IMR-90 (cell line): ENCODE measurements around the gene AUNIP. TPM values are rescaled to one million over a fixed set of nuclear protein-coding genes. Genes with fewer than 3 reads are reported as not detected.

Source experiments
- ATAC-seq: fragments of 200-7000 bp; cut with Tn5 transposase; 2 replicates; pipeline ENCODE4 v1.9.1; 2020; ENCODE audit warnings: low read depth, mild to moderate bottlenecking, moderate library complexity
- BruUV-seq: library from RNA; stranded (reverse); fragments of 400-500 nt; replicated peaks from 2 replicates; lab custom pipeline; 2021; lab: Mats Ljungman, UMichigan
- CTCF ChIA-PET: fragments of 300-600 bp; formaldehyde crosslinking; extraction: SDS; loops from one replicate; lab custom pipeline; 2021; ENCODE audit warnings: antibody characterized with exemption; lab: Yijun Ruan, JAX
- POLR2A ChIA-PET: fragments of 300-600 bp; sonication (Branson Sonifier 250); formaldehyde crosslinking; loops from one replicate; lab custom pipeline; 2022; ENCODE audit warnings: antibody characterized with exemption; ENCODE audit not compliant: unreplicated experiment; lab: Charles Lee
- DNase-seq: peaks from one replicate; pipeline ENCODE4 v3.0.0; 2013
- H2AFZ ChIP-seq: replicated peaks from 2 replicates; pipeline ENCODE3; 2013; ENCODE audit warnings: low read length, mild to moderate bottlenecking; ENCODE audit not compliant: poor library complexity
- H2AK5ac ChIP-seq: 2 replicates; pipeline ENCODE4 v1.6.1; 2013; ENCODE audit warnings: low read depth, low read length, inconsistent platforms
- H2AK9ac ChIP-seq: replicated peaks from 2 replicates; pipeline ENCODE3; 2013; ENCODE audit warnings: mild to moderate bottlenecking, low read depth, low read length, moderate library complexity; ENCODE audit not compliant: poor library complexity
- H2BK120ac ChIP-seq: 2 replicates; pipeline ENCODE4 v1.6.1; 2013; ENCODE audit warnings: low read depth, low read length, inconsistent platforms
- H2BK15ac ChIP-seq: 3 replicates; pipeline ENCODE4 v1.6.1; 2013; ENCODE audit warnings: low read depth, low read length, inconsistent platforms
- H2BK20ac ChIP-seq: 2 replicates; pipeline ENCODE4 v1.6.1; 2013; ENCODE audit warnings: low read depth, mild to moderate bottlenecking, inconsistent platforms, low read length, moderate library complexity
- H2BK5ac ChIP-seq: 2 replicates; pipeline ENCODE4 v1.6.1; 2013; ENCODE audit warnings: mild to moderate bottlenecking, low read depth, low read length, inconsistent platforms; ENCODE audit not compliant: poor library complexity, severe bottlenecking
- H3K14ac ChIP-seq: replicated peaks from 2 replicates; pipeline ENCODE4 v1.6.1; 2013; ENCODE audit warnings: low read depth, low read length, inconsistent platforms
- H3K18ac ChIP-seq: 2 replicates; pipeline ENCODE4 v1.6.1; 2013; ENCODE audit warnings: low read depth, low read length, control low read depth
- H3K23ac ChIP-seq: 2 replicates; pipeline ENCODE4 v1.6.1; 2013; ENCODE audit warnings: low read depth, low read length, inconsistent platforms
- H3K27ac ChIP-seq: 2 replicates; pipeline ENCODE4 v1.5.1; 2013; ENCODE audit warnings: mild to moderate bottlenecking, control low read depth, low read length; ENCODE audit not compliant: insufficient read depth
- H3K27me3 ChIP-seq: 2 replicates; pipeline ENCODE4 v1.6.1; 2013; ENCODE audit warnings: low read length; ENCODE audit not compliant: control insufficient read depth, insufficient read depth
- H3K36me3 ChIP-seq: 2 replicates; pipeline ENCODE4 v1.6.1; 2013; ENCODE audit warnings: low read length, mixed read lengths; ENCODE audit not compliant: control insufficient read depth, insufficient read depth
- H3K4ac ChIP-seq: 2 replicates; pipeline ENCODE4 v1.6.1; 2013; ENCODE audit warnings: low read depth, low read length, inconsistent platforms
- H3K4me1 ChIP-seq: 2 replicates; pipeline ENCODE4 v1.6.1; 2013; ENCODE audit warnings: low read length, mixed read lengths; ENCODE audit not compliant: control insufficient read depth, insufficient read depth
- H3K4me2 ChIP-seq: 2 replicates; pipeline ENCODE4 v1.6.1; 2013; ENCODE audit warnings: low read depth, mild to moderate bottlenecking, control low read depth, low read length, moderate library complexity
- H3K4me3 ChIP-seq: 2 replicates; pipeline ENCODE4 v1.5.1; 2013; ENCODE audit warnings: low read depth, mild to moderate bottlenecking, control low read depth, low read length, moderate library complexity; ENCODE audit not compliant: insufficient read depth
- H3K56ac ChIP-seq: 2 replicates; pipeline ENCODE4 v1.6.1; 2013; ENCODE audit warnings: low read length, inconsistent platforms; ENCODE audit not compliant: insufficient read depth; ENCODE audit errors: extremely low read depth
- H3K79me1 ChIP-seq, 2 experiments: 2 replicates each; pipeline ENCODE4 v1.6.1; 2013; ENCODE audit warnings: low read length in 2 of 2, inconsistent platforms in 1 of 2, low read depth in 1 of 2
- H3K9ac ChIP-seq: 2 replicates; pipeline ENCODE4 v1.6.1; 2013; ENCODE audit warnings: low read depth, low read length, control low read depth
- H3K9me1 ChIP-seq: 2 replicates; pipeline ENCODE4 v1.6.1; 2013; ENCODE audit warnings: low read length, inconsistent platforms; ENCODE audit not compliant: insufficient read depth
- H3K9me3 ChIP-seq: 2 replicates; pipeline ENCODE4 v1.6.1; 2013; ENCODE audit warnings: low read length; ENCODE audit not compliant: control insufficient read depth, insufficient read depth
- H4K20me1 ChIP-seq: 2 replicates; pipeline ENCODE4 v1.6.1; 2013; ENCODE audit warnings: low read length, inconsistent platforms; ENCODE audit not compliant: insufficient read depth
- H4K5ac ChIP-seq: 2 replicates; pipeline ENCODE4 v1.6.1; 2013; ENCODE audit warnings: mild to moderate bottlenecking, low read depth, low read length, control low read depth
- H4K8ac ChIP-seq, 2 experiments: 2 replicates each; pipeline ENCODE4 v1.6.1; 2013; ENCODE audit warnings: low read depth in 2 of 2, low read length in 2 of 2, control low read depth in 1 of 2, inconsistent platforms in 1 of 2
- H4K91ac ChIP-seq: 2 replicates; pipeline ENCODE4 v1.6.1; 2013; ENCODE audit warnings: low read depth, low read length, inconsistent platforms; ENCODE audit not compliant: insufficient read depth
- BHLHE40 ChIP-seq: fragments of 150-350 bp; IDR thresholded peaks from 2 replicates; pipeline ENCODE4 v1.6.1; 2016; ENCODE audit warnings: mild to moderate bottlenecking, low read depth, low read length
- CEBPB ChIP-seq: IDR thresholded peaks from 2 replicates; pipeline ENCODE4 v1.6.1; 2012; ENCODE audit warnings: low read depth, low read length, improper control_type of control experiment
- CHD1 ChIP-seq: IDR thresholded peaks from 2 replicates; pipeline ENCODE4 v1.6.1; 2012; ENCODE audit warnings: low read depth, low read length, improper control_type of control experiment
- CTCF ChIP-seq: conservative IDR thresholded peaks from 2 replicates; pipeline ENCODE4 v1.5.1; 2012; ENCODE audit warnings: mild to moderate bottlenecking, low read depth, low read length, improper control_type of control experiment
- ELK1 ChIP-seq: fragments of 150-350 bp; IDR thresholded peaks from 2 replicates; pipeline ENCODE4 v1.6.1; 2016; ENCODE audit warnings: low read depth, mild to moderate bottlenecking, low read length, moderate library complexity, borderline replicate concordance
- FOS ChIP-seq: fragments of 150-350 bp; IDR thresholded peaks from 2 replicates; pipeline ENCODE4 v1.6.1; 2016; ENCODE audit warnings: low read depth, low read length
- MAFK ChIP-seq: IDR thresholded peaks from 2 replicates; pipeline ENCODE4 v1.6.1; 2012; ENCODE audit warnings: low read depth, low read length, improper control_type of control experiment
- MAZ ChIP-seq: IDR thresholded peaks from 2 replicates; pipeline ENCODE4 v1.6.1; 2012; ENCODE audit warnings: low read depth, mild to moderate bottlenecking, low read length, improper control_type of control experiment, moderate library complexity, borderline replicate concordance
- MXI1 ChIP-seq: IDR thresholded peaks from 2 replicates; pipeline ENCODE4 v1.6.1; 2012; ENCODE audit warnings: low read depth, mild to moderate bottlenecking, low read length, moderate library complexity, borderline replicate concordance
- NFE2L2 ChIP-seq: fragments of 150-350 bp; IDR thresholded peaks from 2 replicates; pipeline ENCODE4 v1.6.1; 2016; ENCODE audit warnings: low read depth, mild to moderate bottlenecking, low read length
- POLR2A ChIP-seq: IDR thresholded peaks from 2 replicates; pipeline ENCODE4 v1.6.1; 2012; ENCODE audit warnings: mild to moderate bottlenecking, low read depth, low read length
- RAD21 ChIP-seq: IDR thresholded peaks from 2 replicates; pipeline ENCODE4 v1.6.1; 2012; ENCODE audit warnings: low read length, improper control_type of control experiment
- RCOR1 ChIP-seq: IDR thresholded peaks from 2 replicates; pipeline ENCODE4 v1.6.1; 2012; ENCODE audit warnings: mild to moderate bottlenecking, low read length, improper control_type of control experiment; ENCODE audit not compliant: insufficient replicate concordance
- RFX5 ChIP-seq: IDR thresholded peaks from 2 replicates; pipeline ENCODE4 v1.8.0; 2012; ENCODE audit warnings: low read depth, mild to moderate bottlenecking, low read length, moderate library complexity
- SMC3 ChIP-seq: fragments of 150-350 bp; IDR thresholded peaks from 2 replicates; pipeline ENCODE4 v1.6.1; 2016; ENCODE audit warnings: low read depth, mild to moderate bottlenecking, antibody characterized with exemption, low read length, moderate library complexity
- USF2 ChIP-seq: fragments of 150-350 bp; IDR thresholded peaks from 2 replicates; pipeline ENCODE4 v1.6.1; 2017; ENCODE audit warnings: mild to moderate bottlenecking, antibody characterized with exemption, low read length, low read depth
- WGBS, 2 experiments: methylation state at CpG; one replicate each; pipeline versions ENCODE4 v1.1.5 to v1.1.7; 2013; ENCODE audit warnings: missing lambda C conversion rate in 2 of 2; ENCODE audit not compliant: insufficient read length in 1 of 2; ENCODE audit errors: extremely low coverage in 2 of 2; 5-methylcytosine and 5-hydroxymethylcytosine counted together
- dilution Hi-C: fragments of 300-500 bp; cut with HindIII; formaldehyde crosslinking; loops from one replicate; pipeline ENCODE4 v1.14.3; 2018; ENCODE audit warnings: low sequenced_read_pairs; ENCODE audit not compliant: unreplicated experiment
- in situ Hi-C: fragments of 300-500 bp; cut with MboI; formaldehyde crosslinking; loops from 3 replicates; pipeline ENCODE4 v1.14.3; 2019; ENCODE audit warnings: low sequenced_read_pairs, inconsistent platforms, mixed read lengths
- intact Hi-C: fragments of 100-400 bp; cut with micrococcal nuclease; formaldehyde crosslinking; loops from 2 replicates; pipeline ENCODE4 v1.10.0; 2022
- polyA plus RNA-seq, 3 experiments: library from polyadenylated mRNA; depleted of rRNA; stranded (reverse); fragments of >200 nt; gene quantifications; 2 replicates each; pipeline ENCODE4 v1.2.3, GENCODE V29; 2012; ENCODE audit warnings: low replicate concordance in 1 of 3
- total RNA-seq: library from RNA; depleted of rRNA; stranded (reverse); fragments of >200 nt; gene quantifications from 2 replicates; pipeline ENCODE4 v1.2.3, GENCODE V29; 2012

Gene AUNIP
- total and polyA plus RNA-seq, 2 of the 4 experiments (the other 2 are of a cell fraction): 2.4 to 5.0 TPM

- Histone ChIP-seq H3K4me1 (peaks cover 10% of the 10 kb centered on the region), H3K4ac (no peak overlapping the region), H3K9ac (no peak overlapping the region), H3K79me1 (peaks cover 31 to 61% of the 10 kb centered on the region in 2 experiments), H3K27me3 (no peaks in the 10 kb centered on the region), H2BK5ac (no peak overlapping the region), H3K56ac (no peak overlapping the region), H2BK15ac (no peak overlapping the region), H3K14ac (no peak overlapping the region), H2BK20ac (no peak overlapping the region), H2BK120ac (no peak overlapping the region), H2AK9ac (no peak overlapping the region), H3K23ac (no peak overlapping the region), H4K20me1 (peaks cover 23% of the 10 kb centered on the region; the same call in 1 of the 2 replicates), H3K9me3 (no peaks in the 10 kb centered on the region), H3K36me3 (peaks cover 46% of the 10 kb centered on the region), H2AK5ac (no peak overlapping the region), H3K18ac (no peak overlapping the region), H4K8ac (no peak overlapping the region), H3K9me1 (peaks cover 9% of the 10 kb centered on the region), H3K4me3 (no peak overlapping the region), H4K5ac (no peak overlapping the region), H2AFZ (no peak overlapping the region), H3K4me2 (no peak overlapping the region), H3K27ac (no peak overlapping the region), H4K91ac (no peak overlapping the region)
- CTCF ChIA-PET: interaction anchor here (0.8 kb wide), 1 partner anchor 10 kb away, joined by 3 read pairs; no protein-coding TSS in a partner anchor
- TF ChIP-seq RAD21: no peak
- no peak for TF ChIP-seq BHLHE40
- TF ChIP-seq MXI1: no peak
- TF ChIP-seq RCOR1: no peak
- TF ChIP-seq RFX5: no peak
- no peak for TF ChIP-seq NFE2L2
- no peak for TF ChIP-seq CHD1
- no peak for TF ChIP-seq POLR2A
- TF ChIP-seq FOS: no peak
- TF ChIP-seq MAFK: no peak
- TF ChIP-seq SMC3: no peak
- TF ChIP-seq ELK1: no peak
- no peak for TF ChIP-seq MAZ
- no peak for TF ChIP-seq USF2
- no peak for TF ChIP-seq CEBPB
- TF ChIP-seq CTCF: no peak
- ATAC-seq: no peak
- DNase-seq: no peak
- intact Hi-C loops (no loop called here), in situ Hi-C loops (loop anchor here (10.0 kb wide), 1 partner anchor 169 kb away; the partner anchor contains the start of gene PAFAH2), dilution Hi-C loops (no loop called here)
- WGBS, 2 experiments: no CpG with 5 or more reads among the region's 2 CpGs
- no TSS peak for BruUV-seq
- POLR2A ChIA-PET: no interaction called here
These were observed 33.7 kb downstream of the AUNIP start for GRCh38 chr1:25825605-25826004.
